ENCODE measurements around the gene AARSD1. TPM values are rescaled to one million over a fixed set of nuclear protein-coding genes. Genes with fewer than 3 reads are reported as not detected.

The AARSD1 gene
- 16.2 and 21.9 TPM in 2 replicates for total RNA-seq

GRCh38 chr17:42964161-42964932 is at the start of gene AARSD1:
Gene AARSD1 (minus strand): TSS chr17:42964454. CDS start chr17:42964440, 14 bp downstream.

GRCh38 chr17:43006639-43007551 is 42.6 kb upstream of the AARSD1 start, which contains the start of gene IFI35:
Gene IFI35 (plus strand): TSS chr17:43006784. CDS start chr17:43006948, 164 bp downstream.

GRCh38 chr17:42997984-42998938 is 34.0 kb upstream of the AARSD1 start, which contains the start of gene RPL27:
Gene RPL27 (plus strand): TSS chr17:42998419. CDS start chr17:42998751, 332 bp downstream.

GRCh38 chr17:42980274-42980765 is 16.1 kb upstream of the AARSD1 start, which contains the start of gene RUNDC1:
Gene RUNDC1 (plus strand): TSS chr17:42980565. CDS start chr17:42980577, 12 bp downstream.

GRCh38 chr17:42979511-42980273 is 15.4 kb upstream of the AARSD1 start, which contains the start of gene PTGES3L:
Gene PTGES3L (minus strand): TSS chr17:42980080. CDS start chr17:42980053, 27 bp downstream.

Small RNAs within 50 kb of the gene (small RNA-seq; reads per million reads assigned to genes)
- 0.77 reads per million, percentile 8 among the genes with 10 or more reads in this experiment for gene AARSD1
- not detected for gene RF00561

Other genes starting within 250 kb of the AARSD1 start
- gene EZH1, start 219.4 kb downstream of the AARSD1 start, total RNA-seq: 21.3 TPM in 2 replicates
- 1.5 and 2.4 TPM in 2 replicates for gene RAMP2, start 203.2 kb downstream of the AARSD1 start, total RNA-seq
- 36.4 and 45.0 TPM in 2 replicates for gene VPS25, start 191.0 kb downstream of the AARSD1 start, total RNA-seq
- gene WNK4, start 183.8 kb downstream of the AARSD1 start, total RNA-seq: 0.50 and 0.66 TPM in 2 replicates
- gene COA3, start 165.8 kb downstream of the AARSD1 start, total RNA-seq: 46.9 and 52.5 TPM in 2 replicates
- not detected in 2 replicates for gene CNTD1, start 165.6 kb downstream of the AARSD1 start, total RNA-seq
- 78.8 and 97.5 TPM in 2 replicates for gene BECN1, start 140.2 kb downstream of the AARSD1 start, total RNA-seq
- 172 and 175 TPM in 2 replicates for gene PSME3, start 131.1 kb downstream of the AARSD1 start, total RNA-seq
- 0.65 and 0.80 TPM in 2 replicates for gene AOC2, start 119.9 kb downstream of the AARSD1 start, total RNA-seq
- gene AOC3, start 113.3 kb downstream of the AARSD1 start, total RNA-seq: under 0.01 and 0.07 TPM in 2 replicates
- gene G6PC1, start 63.7 kb downstream of the AARSD1 start, total RNA-seq: not detected in 2 replicates
- gene PTGES3L, start 15.6 kb upstream of the AARSD1 start, total RNA-seq: 0.22 and 0.27 TPM in 2 replicates
- gene RUNDC1, start 16.1 kb upstream of the AARSD1 start, total RNA-seq: 11.4 and 11.9 TPM in 2 replicates
- 1,178 and 1,610 TPM in 2 replicates for gene RPL27, start 34.0 kb upstream of the AARSD1 start, total RNA-seq
- 8.5 and 11.6 TPM in 2 replicates for gene IFI35, start 42.3 kb upstream of the AARSD1 start, total RNA-seq
- gene VAT1, start 57.9 kb upstream of the AARSD1 start, total RNA-seq: 263 and 299 TPM in 2 replicates
- gene RND2, start 60.8 kb upstream of the AARSD1 start, total RNA-seq: 0.14 and 0.27 TPM in 2 replicates
- gene BRCA1, start 160.9 kb upstream of the AARSD1 start, total RNA-seq: 34.8 and 51.6 TPM in 2 replicates
- gene NBR1, start 206.8 kb upstream of the AARSD1 start, total RNA-seq: 89.5 and 109 TPM in 2 replicates
- gene TMEM106A, start 247.4 kb upstream of the AARSD1 start, total RNA-seq: 5.7 and 6.5 TPM in 2 replicates

Measured in thoracic aorta endothelial cell (primary cell).